ENCODE results near the gene RDH14. TPM values are rescaled to one million over a fixed set of nuclear protein-coding genes. Genes with fewer than 3 reads are reported as not detected.

The RDH14 gene
- total and polyA plus RNA-seq, 5 donors = 45.3 to 55.6 (median 48.6) TPM

DNA sequence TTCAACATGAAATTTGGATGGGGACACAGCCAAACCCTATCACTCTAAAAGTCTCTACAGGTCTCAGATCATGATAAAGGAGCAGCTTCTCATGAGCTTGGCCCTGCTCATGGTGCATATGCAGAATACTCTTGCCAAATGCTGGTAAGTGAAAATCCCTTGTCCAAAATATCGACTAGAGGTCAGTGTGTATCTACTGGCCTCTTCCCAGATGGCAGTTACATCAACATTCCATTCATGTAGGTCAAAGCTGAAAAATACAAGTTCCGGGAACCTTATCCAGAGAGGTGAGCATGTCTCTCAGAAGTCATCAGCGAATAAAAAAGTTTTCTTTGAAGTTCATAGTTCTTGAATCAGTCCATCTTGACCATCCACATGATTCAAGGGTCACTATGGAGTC lies 36.5 kb upstream of the RDH14 start:
- Histone ChIP-seq H3K4me1 (ENCODE audit: control insufficient read depth, insufficient read depth, low read length) (peaks cover 4% of the 10 kb centered on the region), H3K9me3 (ENCODE audit: control insufficient read depth, low read length) (no peaks in the 10 kb centered on the region), H3K27ac (ENCODE audit: low read length) (no peak overlapping the region), H3K4me3 (ENCODE audit: low read length) (no peak overlapping the region), H3K27me3 (ENCODE audit: control insufficient read depth, insufficient read depth) (no peaks in the 10 kb centered on the region)
- no peak for ATAC-seq
- no peak for DNase-seq
- intact Hi-C loops (cut with DNase I) = no loop called here
- WGBS = 66% methylated on average over 3 of the region's 3 CpGs

DNA sequence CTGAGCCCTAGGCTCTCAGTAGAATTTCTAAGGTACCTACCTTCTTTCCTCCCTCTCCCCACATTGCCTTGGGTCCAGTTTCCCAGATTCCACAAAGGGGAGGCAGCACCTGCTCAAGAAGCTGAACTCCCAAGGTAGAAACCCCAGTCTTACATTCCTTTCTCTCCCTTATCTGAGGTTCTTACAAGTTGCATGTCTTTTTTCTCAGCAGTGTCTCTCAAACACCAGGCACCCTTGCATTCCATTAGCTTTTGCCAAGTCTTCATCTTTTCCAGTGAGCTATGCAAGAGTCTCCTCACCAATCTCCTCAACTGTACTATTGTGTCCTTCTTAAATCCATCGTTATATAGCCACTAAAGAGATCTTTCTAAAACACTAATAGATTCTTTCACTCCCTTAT lies 33.0 kb upstream of the RDH14 start:
- DNase-seq (no peak), ATAC-seq (no peak)
- Histone ChIP-seq H3K4me1 (ENCODE audit: control insufficient read depth, insufficient read depth, low read length) (peaks cover 3% of the 10 kb centered on the region), H3K4me3 (ENCODE audit: low read length) (no peak overlapping the region), H3K9me3 (ENCODE audit: control insufficient read depth, low read length) (no peaks in the 10 kb centered on the region), H3K27me3 (ENCODE audit: control insufficient read depth, insufficient read depth) (no peaks in the 10 kb centered on the region), H3K27ac (ENCODE audit: low read length) (no peak overlapping the region)
- 90% methylated on average over 1 of the region's 1 CpG for WGBS
- intact Hi-C loops (cut with DNase I) = no loop called here

DNA sequence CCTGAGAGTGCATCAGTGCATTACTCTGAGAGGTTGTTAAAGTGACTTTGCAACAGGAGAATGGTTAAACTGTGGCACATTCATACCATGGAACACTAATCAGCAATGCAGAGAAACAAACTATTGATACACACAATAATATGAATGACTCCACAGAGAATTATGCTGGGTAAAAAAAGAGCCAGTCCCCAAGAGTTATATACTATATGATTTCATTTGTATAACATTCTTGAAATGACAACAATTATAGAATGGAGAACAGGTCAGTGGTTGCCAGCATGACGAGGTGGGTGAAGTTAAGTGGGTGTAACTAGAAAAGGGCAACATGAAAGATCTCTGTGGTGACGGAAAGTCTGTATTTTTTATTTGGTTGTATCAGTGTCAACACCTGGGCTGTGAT lies 31.9 kb upstream of the RDH14 start:
- DNase-seq (no peak), ATAC-seq (no peak)
- Histone ChIP-seq H3K9me3 (ENCODE audit: control insufficient read depth, low read length) (no peaks in the 10 kb centered on the region), H3K4me1 (ENCODE audit: control insufficient read depth, insufficient read depth, low read length) (peaks cover 3% of the 10 kb centered on the region), H3K4me3 (ENCODE audit: low read length) (no peak overlapping the region), H3K27me3 (ENCODE audit: control insufficient read depth, insufficient read depth) (no peaks in the 10 kb centered on the region), H3K27ac (ENCODE audit: low read length) (no peak overlapping the region)
- intact Hi-C loops (cut with DNase I) = no loop called here
- 78% methylated on average over 2 of the region's 2 CpGs for WGBS

DNA sequence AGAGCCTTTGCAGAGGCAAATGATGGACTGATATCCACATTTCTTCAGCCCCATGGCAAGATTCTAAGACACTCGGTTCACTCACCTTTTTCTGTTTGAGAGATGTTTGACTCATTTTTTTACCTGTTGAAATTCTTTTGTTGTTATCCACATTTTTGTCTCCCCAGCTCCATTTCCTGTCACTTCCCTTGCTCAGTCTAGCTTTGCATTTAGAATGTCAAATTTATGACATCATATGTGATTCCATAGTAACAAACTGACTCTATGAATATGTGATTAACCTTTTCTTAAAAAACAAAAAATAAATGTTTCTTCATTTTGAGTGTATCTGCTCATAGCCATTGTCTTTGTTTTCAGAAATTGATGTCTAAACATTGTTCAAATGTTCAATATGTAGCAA lies 28.9 kb upstream of the RDH14 start, which contains the start of gene NT5C1B:
Gene NT5C1B, minus strand, starts transcription at position 216 of the 400 bp plus-strand sequence. Its CDS starts 101 bp downstream, at position 115.
- no peaks in the 10 kb centered on the region for H3K9me3 ChIP-seq (ENCODE audit: control insufficient read depth, low read length)
- no peaks in the 10 kb centered on the region for H3K27me3 ChIP-seq (ENCODE audit: control insufficient read depth, insufficient read depth)
- DNase-seq (no peak), ATAC-seq (no peak)
- no peak within 1 kb of the TSS for H3K4me3 ChIP-seq (ENCODE audit: low read length)
- 86% methylated on average over 1 of the region's 1 CpG for WGBS
- no peak within 1 kb of the TSS for H3K27ac ChIP-seq (ENCODE audit: low read length)
- H3K4me1 ChIP-seq (ENCODE audit: control insufficient read depth, insufficient read depth, low read length) = no peaks in the 10 kb centered on the region
- intact Hi-C loops (cut with DNase I) = no loop called here

DNA sequence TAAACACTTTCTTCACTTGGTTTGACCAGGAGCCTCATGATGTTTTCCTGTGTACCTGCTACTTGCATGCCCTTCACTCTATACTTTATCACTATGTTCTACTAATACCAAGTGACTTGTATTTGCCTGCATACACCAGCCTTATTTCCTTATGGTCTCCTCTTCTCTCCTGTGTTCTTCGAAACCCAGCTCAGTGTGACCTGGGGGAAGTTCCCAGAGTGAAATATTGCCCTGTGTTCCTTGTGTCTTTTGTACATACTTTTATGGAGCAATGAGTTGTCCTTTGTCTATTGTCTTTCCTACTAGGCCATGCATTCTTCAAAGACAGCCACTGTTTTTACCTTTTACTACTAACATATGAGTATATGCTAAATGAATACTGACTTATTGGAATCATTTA lies 28.3 kb upstream of the RDH14 start:
- DNase-seq (no peak), ATAC-seq (no peak)
- WGBS = 95% methylated on average over 1 of the region's 1 CpG
- Histone ChIP-seq H3K9me3 (ENCODE audit: control insufficient read depth, low read length) (no peaks in the 10 kb centered on the region), H3K27ac (ENCODE audit: low read length) (no peak overlapping the region), H3K4me1 (ENCODE audit: control insufficient read depth, insufficient read depth, low read length) (no peaks in the 10 kb centered on the region), H3K27me3 (ENCODE audit: control insufficient read depth, insufficient read depth) (no peaks in the 10 kb centered on the region), H3K4me3 (ENCODE audit: low read length) (no peak overlapping the region)
- intact Hi-C loops (cut with DNase I) = no loop called here

DNA sequence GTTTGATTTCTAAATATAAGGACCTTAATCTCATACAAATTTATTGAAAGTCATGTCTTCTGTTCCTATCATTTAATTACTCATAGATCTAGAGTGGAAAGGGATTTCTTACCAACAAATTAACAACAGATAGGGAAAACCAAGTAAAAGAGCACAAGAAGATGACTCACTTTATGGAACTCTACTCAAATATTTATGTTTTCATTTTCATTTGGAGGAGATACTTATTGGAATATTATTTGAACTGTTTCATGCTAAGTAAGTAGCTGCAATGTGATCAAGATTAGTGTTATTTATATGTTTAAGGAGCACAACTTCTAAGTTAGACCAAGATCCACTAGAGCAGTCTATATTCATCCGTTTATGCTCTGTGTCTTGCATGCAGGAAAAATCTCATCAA lies 27.6 kb upstream of the RDH14 start:
- ATAC-seq (no peak), DNase-seq (no peak)
- 90% methylated on average over 1 of the region's 1 CpG for WGBS
- Histone ChIP-seq H3K9me3 (ENCODE audit: control insufficient read depth, low read length) (no peaks in the 10 kb centered on the region), H3K4me3 (ENCODE audit: low read length) (no peak overlapping the region), H3K27ac (ENCODE audit: low read length) (no peak overlapping the region), H3K27me3 (ENCODE audit: control insufficient read depth, insufficient read depth) (no peaks in the 10 kb centered on the region), H3K4me1 (ENCODE audit: control insufficient read depth, insufficient read depth, low read length) (no peaks in the 10 kb centered on the region)
- intact Hi-C loops (cut with DNase I) = no loop called here

DNA sequence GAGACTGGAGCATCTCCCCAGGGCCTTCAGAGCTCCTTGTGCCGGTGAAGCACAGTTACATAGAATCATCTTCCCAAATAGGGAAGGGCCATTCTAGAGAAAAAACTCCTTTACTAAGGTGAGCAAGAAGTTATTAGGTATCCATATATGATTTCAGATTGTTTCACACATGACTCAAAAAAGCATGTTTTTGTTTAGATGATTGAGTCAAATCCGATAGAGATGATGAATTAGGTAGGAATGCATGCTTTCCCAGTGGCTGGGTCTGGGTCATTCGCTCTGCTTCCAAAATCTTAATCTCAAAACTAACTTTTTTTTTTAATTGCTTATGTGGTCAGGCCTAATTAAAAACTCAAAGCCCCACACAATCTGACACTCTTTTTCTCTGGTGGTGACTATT lies 25.1 kb upstream of the RDH14 start:
- Histone ChIP-seq H3K27me3 (ENCODE audit: control insufficient read depth, insufficient read depth) (no peaks in the 10 kb centered on the region), H3K9me3 (ENCODE audit: control insufficient read depth, low read length) (no peaks in the 10 kb centered on the region), H3K4me3 (ENCODE audit: low read length) (no peak overlapping the region), H3K4me1 (ENCODE audit: control insufficient read depth, insufficient read depth, low read length) (no peaks in the 10 kb centered on the region), H3K27ac (ENCODE audit: low read length) (no peak overlapping the region)
- ATAC-seq (no peak), DNase-seq (no peak)
- intact Hi-C loops (cut with DNase I) = no loop called here
- WGBS = 93% methylated on average over 3 of the region's 3 CpGs

DNA sequence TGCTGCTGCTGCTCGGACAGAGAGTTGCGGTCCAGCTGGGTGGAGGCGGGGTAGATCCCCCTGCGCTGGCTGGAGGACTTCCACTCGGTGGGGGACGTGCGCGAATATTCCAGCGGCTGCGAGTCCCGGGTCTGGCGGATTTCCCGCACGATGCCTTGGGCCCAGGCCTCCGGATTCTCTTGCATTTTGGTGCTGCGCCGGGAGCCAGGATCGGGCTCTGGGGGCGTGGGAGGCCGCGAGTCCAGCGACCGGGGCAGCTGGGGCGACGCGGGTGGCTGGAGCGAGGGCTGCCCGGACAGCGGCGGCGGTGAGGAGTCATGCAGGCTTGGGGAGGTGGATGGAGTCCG lies 24.1 kb upstream of the RDH14 start:
- H3K27me3 ChIP-seq (ENCODE audit: control insufficient read depth, insufficient read depth) = no peaks in the 10 kb centered on the region
- no peak for ATAC-seq
- H3K9me3 ChIP-seq (ENCODE audit: control insufficient read depth, low read length) = no peaks in the 10 kb centered on the region
- 81% methylated on average over 32 of the region's 32 CpGs for WGBS
- no peaks in the 10 kb centered on the region for H3K4me1 ChIP-seq (ENCODE audit: control insufficient read depth, insufficient read depth, low read length)
- DNase-seq = peak; percentile 10 to 64 (median 50)
- H3K27ac ChIP-seq (ENCODE audit: low read length) = no peak overlapping the region
- intact Hi-C loops (cut with DNase I) = no loop called here
- H3K4me3 ChIP-seq (ENCODE audit: low read length) = no peak overlapping the region

DNA sequence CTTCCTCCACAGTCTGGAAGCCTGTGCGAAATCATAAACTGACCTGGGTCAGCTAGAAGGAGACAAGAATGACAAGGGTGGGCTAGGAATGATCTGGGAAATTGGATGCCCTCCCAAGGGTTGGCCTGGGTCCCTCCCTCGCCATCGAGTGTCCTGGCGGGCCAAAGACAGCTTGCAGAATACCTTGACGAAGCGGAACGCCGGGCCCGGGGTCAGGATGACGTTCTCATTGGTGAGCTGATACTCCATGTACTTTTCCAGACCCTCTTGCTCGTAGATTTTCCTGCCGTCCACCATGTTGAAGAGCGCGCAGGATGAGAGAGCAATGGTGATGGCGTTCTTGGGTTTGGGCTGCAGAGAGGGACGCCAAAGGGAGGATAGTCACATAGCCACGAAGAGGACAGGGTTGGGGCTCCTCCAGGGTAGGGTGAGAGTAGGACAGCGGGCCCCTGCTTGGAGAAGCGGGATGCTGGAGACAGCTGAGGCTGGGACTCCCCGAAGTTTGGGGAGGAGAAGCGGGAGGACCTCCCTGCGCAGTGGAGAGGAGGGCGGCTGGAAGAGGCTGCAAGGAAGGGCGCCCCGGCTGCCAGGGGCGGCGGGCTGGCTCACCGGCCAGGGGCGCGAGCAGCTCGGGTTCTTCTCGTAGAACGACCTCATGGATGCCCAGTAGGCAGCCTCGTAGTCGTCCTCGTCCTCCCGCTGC lies 23.6 kb upstream of the RDH14 start:
- DNase-seq (peak in 1 of 3 donors; percentile 40), ATAC-seq (no peak)
- no peak overlapping the region for H3K27ac ChIP-seq (ENCODE audit: low read length)
- H3K27me3 ChIP-seq (ENCODE audit: control insufficient read depth, insufficient read depth) = no peaks in the 10 kb centered on the region
- 90% methylated on average over 37 of the region's 37 CpGs for WGBS
- no peaks in the 10 kb centered on the region for H3K4me1 ChIP-seq (ENCODE audit: control insufficient read depth, insufficient read depth, low read length)
- H3K4me3 ChIP-seq (ENCODE audit: low read length) = no peak overlapping the region
- no peaks in the 10 kb centered on the region for H3K9me3 ChIP-seq (ENCODE audit: control insufficient read depth, low read length)
- intact Hi-C loops (cut with DNase I) = no loop called here

DNA sequence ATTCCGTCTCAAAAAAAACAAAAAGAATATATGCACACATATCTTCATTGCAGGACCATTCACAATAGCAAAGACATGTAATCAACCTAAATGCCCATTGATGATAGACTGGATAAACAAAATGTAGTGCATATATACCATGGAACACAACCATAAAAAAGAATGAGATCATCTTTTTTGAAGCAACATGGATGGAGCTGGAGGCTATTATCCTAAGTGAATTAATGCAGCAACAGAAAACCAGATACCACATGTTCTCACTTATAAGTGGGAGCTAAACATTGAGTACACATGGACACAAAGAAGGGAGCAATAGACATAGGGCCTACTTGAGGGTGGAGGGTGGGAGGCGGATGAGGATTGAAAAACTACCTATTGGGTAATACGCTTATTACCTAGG lies 20.2 kb upstream of the RDH14 start:
- WGBS = 94% methylated on average over 3 of the region's 3 CpGs
- Histone ChIP-seq H3K9me3 (ENCODE audit: control insufficient read depth, low read length) (no peaks in the 10 kb centered on the region), H3K27me3 (ENCODE audit: control insufficient read depth, insufficient read depth) (no peaks in the 10 kb centered on the region), H3K4me1 (ENCODE audit: control insufficient read depth, insufficient read depth, low read length) (no peaks in the 10 kb centered on the region), H3K27ac (ENCODE audit: low read length) (no peak overlapping the region), H3K4me3 (ENCODE audit: low read length) (no peak overlapping the region)
- intact Hi-C loops (cut with DNase I) = no loop called here
- ATAC-seq (no peak), DNase-seq (no peak)

DNA sequence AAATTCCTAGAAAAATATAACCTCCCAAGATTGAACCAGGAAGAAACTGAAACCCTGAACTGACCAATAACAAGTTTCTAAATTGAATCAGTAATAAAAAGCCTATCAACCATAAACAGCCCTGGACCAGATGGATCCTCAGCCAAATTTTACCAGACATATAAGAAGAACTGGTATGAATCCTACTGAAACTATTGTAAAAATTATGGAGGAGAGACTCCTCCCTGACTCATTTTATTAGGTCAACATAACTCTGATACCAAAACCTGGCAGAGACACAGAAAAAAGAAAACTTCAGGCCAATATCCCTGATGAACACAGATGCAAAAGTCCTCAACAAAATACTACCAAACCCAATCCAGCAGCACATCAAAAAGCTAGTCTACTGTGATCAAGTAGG lies 17.6 kb upstream of the RDH14 start:
- intact Hi-C loops (cut with DNase I) = no loop called here
- no peak for ATAC-seq
- no peaks in the 10 kb centered on the region for H3K9me3 ChIP-seq (ENCODE audit: control insufficient read depth, low read length)

DNA sequence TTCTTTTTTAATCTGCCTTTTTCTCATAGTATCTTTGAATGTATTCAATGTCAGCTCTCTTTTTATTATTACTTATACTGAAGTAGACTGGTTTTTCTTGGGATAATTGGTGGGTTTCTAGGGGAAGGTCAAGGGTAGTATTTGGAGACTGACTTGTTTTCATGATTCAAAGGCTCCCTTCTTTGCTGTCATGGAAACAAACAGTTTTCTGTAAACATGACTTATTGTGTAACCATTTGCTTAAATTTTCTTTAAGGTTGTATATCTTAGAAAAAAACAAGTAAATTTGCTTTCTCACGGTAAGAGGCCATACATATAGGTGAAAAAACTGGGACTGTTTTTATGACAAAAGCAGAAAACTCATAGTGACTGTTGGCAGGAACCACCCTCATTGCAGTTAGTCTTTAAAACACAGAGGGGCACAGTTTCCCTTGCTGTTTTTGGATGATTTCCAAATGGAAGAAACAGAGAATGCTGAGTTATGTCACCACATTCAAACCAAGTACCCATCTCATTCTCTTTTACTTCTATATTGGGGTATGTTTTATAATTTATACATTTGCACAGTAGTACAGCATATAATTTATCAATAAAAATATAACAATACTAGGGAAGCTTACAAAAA lies 5.8 kb upstream of the RDH14 start:
- DNase-seq (no peak), ATAC-seq (no peak)
- 77% methylated on average over 1 of the region's 1 CpG for WGBS
- Histone ChIP-seq H3K27me3 (ENCODE audit: control insufficient read depth, insufficient read depth) (no peaks in the 10 kb centered on the region), H3K4me1 (ENCODE audit: control insufficient read depth, insufficient read depth, low read length) (no peaks in the 10 kb centered on the region), H3K27ac (ENCODE audit: low read length) (no peak overlapping the region), H3K4me3 (ENCODE audit: low read length) (no peak overlapping the region), H3K9me3 (ENCODE audit: control insufficient read depth, low read length) (no peaks in the 10 kb centered on the region)
- intact Hi-C loops (cut with DNase I) = no loop called here

More for the DNA sequence above, 17.6 kb upstream of the RDH14 start:
- Histone ChIP-seq H3K4me1 (ENCODE audit: control insufficient read depth, insufficient read depth, low read length) (no peaks in the 10 kb centered on the region), H3K4me3 (ENCODE audit: low read length) (no peak overlapping the region), H3K27ac (ENCODE audit: low read length) (no peak overlapping the region), H3K27me3 (ENCODE audit: control insufficient read depth, insufficient read depth) (no peaks in the 10 kb centered on the region)
- no peak for DNase-seq
